Ascending aorta (tissue), 2 donors: ENCODE measurements around the gene RAB7B. TPM values are rescaled to one million over a fixed set of nuclear protein-coding genes. Genes with fewer than 3 reads are reported as not detected.

ENCODE experiments used
- DNase-seq, 2 donors: peaks; one replicate each; pipeline ENCODE4 v3.0.0-alpha.2; 2019; ENCODE audit warnings: low spot score in 2 of 2
- H3K27ac ChIP-seq, 2 donors: fragments of 200-600 bp; sonication (generic); one replicate each; pipeline ENCODE4 v1.5.1; 2016 to 2017; ENCODE audit warnings: mild to moderate bottlenecking in 1 of 2
- H3K27me3 ChIP-seq: fragments of 200-600 bp; sonication (generic); one replicate; pipeline ENCODE4 v1.5.1; 2017
- H3K36me3 ChIP-seq, 2 donors: fragments of 200-600 bp; sonication (generic); one replicate each; pipeline ENCODE4 v1.5.1; 2016
- H3K4me1 ChIP-seq, 2 donors: fragments of 200-600 bp; sonication (generic); one replicate each; pipeline ENCODE4 v1.5.1; 2016 to 2017; ENCODE audit warnings: mild to moderate bottlenecking in 1 of 2
- H3K4me3 ChIP-seq, 2 donors: fragments of 200-600 bp; sonication (generic); one replicate each; pipeline ENCODE4 v1.5.1; 2016 to 2017; ENCODE audit warnings: mild to moderate bottlenecking in 1 of 2
- H3K9me3 ChIP-seq, 2 donors: fragments of 200-600 bp; sonication (generic); one replicate each; pipeline ENCODE4 v1.5.1; 2016
- CTCF ChIP-seq, 3 experiments: fragments of 200-600 bp in 2 of 3; fragments of 450-650 bp in 1 of 3; sonication (generic) in 2 of 3; IDR thresholded peaks; one replicate each; pipeline ENCODE4 v1.5.1; 2016 to 2019; ENCODE audit warnings: antibody characterized with exemption in 3 of 3, mild to moderate bottlenecking in 1 of 3, moderate library complexity in 1 of 3
- intact Hi-C: fragments of 100-400 bp; cut with DNase I; formaldehyde crosslinking; loops from one replicate; pipeline ENCODE4 v1.15.1; 2023
- total RNA-seq: library from RNA; depleted of rRNA; stranded (reverse); fragments of >200 nt; gene quantifications from one replicate; pipeline ENCODE4 v1.1.0, GENCODE V29; 2016

Gene RAB7B
- total RNA-seq, 1 donor from 2014 or later, result not detected

- Histone ChIP-seq H3K4me1 (no peaks in the 10 kb centered on the region), H3K27ac (no peak overlapping the region), H3K9me3 (no peaks in the 10 kb centered on the region), H3K27me3 (no peaks in the 10 kb centered on the region), H3K36me3 (no peaks in the 10 kb centered on the region), H3K4me3 (no peak overlapping the region)
- TF ChIP-seq CTCF (IDR thresholded peaks at IDR 0.05), result no peak
- intact Hi-C loops, result no loop called here
- DNase-seq, result no peak
Observed at GRCh38 chr1:206037581-206037980, 34.4 kb upstream of the RAB7B start.

GRCh38 chr1:206036663-206037455 lies 33.7 kb upstream of the RAB7B start:
- intact Hi-C loops, result no loop called here
- H3K4me3 ChIP-seq, result no peak overlapping the region
- DNase-seq, result no peak
- H3K27ac ChIP-seq, result no peak overlapping the region
- no peaks in the 10 kb centered on the region for H3K4me1 ChIP-seq
- TF ChIP-seq CTCF (IDR thresholded peaks at IDR 0.05), result no peak
- no peaks in the 10 kb centered on the region for H3K9me3 ChIP-seq
- no peaks in the 10 kb centered on the region for H3K36me3 ChIP-seq
- no peaks in the 10 kb centered on the region for H3K27me3 ChIP-seq

GRCh38 chr1:206035027-206035426 lies 31.8 kb upstream of the RAB7B start:
- Histone ChIP-seq H3K27ac (no peak overlapping the region), H3K4me3 (no peak overlapping the region), H3K9me3 (no peaks in the 10 kb centered on the region), H3K4me1 (no peaks in the 10 kb centered on the region), H3K36me3 (no peaks in the 10 kb centered on the region), H3K27me3 (no peaks in the 10 kb centered on the region)
- TF ChIP-seq CTCF (IDR thresholded peaks at IDR 0.05), result no peak
- no peak for DNase-seq
- intact Hi-C loops, result no loop called here

- Histone ChIP-seq H3K9me3 (no peaks in the 10 kb centered on the region), H3K4me3 (no peak overlapping the region), H3K36me3 (no peaks in the 10 kb centered on the region), H3K27me3 (no peaks in the 10 kb centered on the region), H3K4me1 (no peaks in the 10 kb centered on the region), H3K27ac (no peak overlapping the region)
- TF ChIP-seq CTCF (IDR thresholded peaks at IDR 0.05), result no peak
- intact Hi-C loops, result loop anchor here (5.0 kb wide), 1 partner anchor 75 kb away; no protein-coding TSS in a partner anchor
- no peak for DNase-seq
Observed at GRCh38 chr1:206032380-206033140, 29.4 kb upstream of the RAB7B start.

GRCh38 chr1:206030714-206031113 lies 27.5 kb upstream of the RAB7B start:
- H3K9me3 ChIP-seq, result no peaks in the 10 kb centered on the region
- DNase-seq, result peak in 1 of 2 donors; percentile 68
- H3K27me3 ChIP-seq, result no peaks in the 10 kb centered on the region
- no peaks in the 10 kb centered on the region for H3K4me1 ChIP-seq
- H3K27ac ChIP-seq, result no peak overlapping the region
- TF ChIP-seq CTCF (IDR thresholded peaks at IDR 0.05), result peak; percentile 32 to 66 (median 53)
- no peaks in the 10 kb centered on the region for H3K36me3 ChIP-seq
- no peak overlapping the region for H3K4me3 ChIP-seq
- intact Hi-C loops, result loop anchor here (5.0 kb wide), 1 partner anchor 77 kb away; no protein-coding TSS in a partner anchor
